ENCODE data around the gene BRIP1.

GRCh38 chr17:61768405-61768804 lies 94.9 kb downstream of the BRIP1 start:
- no peak for TF ChIP-seq CTCF (IDR thresholded peaks at IDR 0.05)
- no peak for TF ChIP-seq POLR2A (IDR thresholded peaks at IDR 0.05)

All from uterus (tissue), 2 donors.